GM10847 (cell line): ENCODE results near the gene SORT1.

Experiments
- POLR2A ChIP-seq: IDR thresholded peaks from 2 replicates; pipeline ENCODE4 v1.6.1; 2011; ENCODE audit not compliant: insufficient read length; ENCODE audit errors: extremely low read depth

The SORT1 gene

GRCh38 chr1:109299558-109300343 lies 98.0 kb downstream of the SORT1 start:
- TF ChIP-seq POLR2A = no peak

GRCh38 chr1:109298666-109299557 lies 98.8 kb downstream of the SORT1 start:
- no peak for TF ChIP-seq POLR2A

GRCh38 chr1:109296782-109297181 lies 100.9 kb downstream of the SORT1 start:
- TF ChIP-seq POLR2A = no peak

GRCh38 chr1:109295712-109296415 lies 101.9 kb downstream of the SORT1 start:
- TF ChIP-seq POLR2A = no peak

GRCh38 chr1:109294481-109294880 lies 103.2 kb downstream of the SORT1 start:
- TF ChIP-seq POLR2A = no peak

GRCh38 chr1:109293026-109293425 lies 104.7 kb downstream of the SORT1 start:
- TF ChIP-seq POLR2A = no peak

- no peak for TF ChIP-seq POLR2A
These were observed 105.4 kb downstream of the SORT1 start for GRCh38 chr1:109292364-109292763.

GRCh38 chr1:109290998-109291397 lies 106.7 kb downstream of the SORT1 start:
- no peak for TF ChIP-seq POLR2A

GRCh38 chr1:109290137-109290536 lies 107.6 kb downstream of the SORT1 start:
- no peak for TF ChIP-seq POLR2A

- no peak for TF ChIP-seq POLR2A
These were observed 113.7 kb downstream of the SORT1 start for GRCh38 chr1:109283748-109284600.

- TF ChIP-seq POLR2A = peak; percentile 52
These were observed 114.6 kb downstream of the SORT1 start, which contains the start of gene PSRC1 for GRCh38 chr1:109282952-109283747. Gene PSRC1 (minus strand): TSS chr1:109283145.

- TF ChIP-seq POLR2A = no peak
These were observed 115.2 kb downstream of the SORT1 start for GRCh38 chr1:109282497-109282951.

GRCh38 chr1:109281680-109282496 lies 115.8 kb downstream of the SORT1 start:
- TF ChIP-seq POLR2A = no peak
